CD4-positive, alpha-beta T cell treated with Interleukin-21 for 1 hour (primary cell): ENCODE results near the gene GLRA3.
A peak's percentile ranks its signal among the peaks of the same experiment; 100 is the strongest.
"Not testable (repeated sequence)": the region's sequence is repeated elsewhere in the genome, so short reads cannot be mapped to it uniquely, and the experiment has no call there.

Source experiments
- DNase-seq: peaks from one replicate; pipeline ENCODE4 v3.0.0-alpha.2; 2020

The GLRA3 gene

DNA sequence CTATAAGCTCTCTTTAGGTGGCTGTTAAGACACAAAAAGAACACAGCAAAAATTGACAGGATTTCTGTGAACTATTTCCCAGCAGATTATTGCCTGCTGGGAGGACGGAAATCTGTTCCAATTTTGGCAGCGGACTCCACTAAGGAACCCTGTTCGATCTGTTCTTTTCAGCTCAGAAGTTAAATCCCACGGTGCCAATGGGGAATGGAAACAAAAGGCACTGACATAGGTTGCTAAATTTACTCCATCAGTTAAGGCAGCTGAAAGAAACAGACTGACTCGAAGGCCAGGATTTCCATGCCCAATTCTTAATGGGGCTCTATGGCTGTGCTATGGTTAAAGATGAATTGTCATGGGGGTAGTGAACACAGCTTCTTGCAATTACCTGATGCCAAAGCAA, 180.2 kb downstream of the GLRA3 start:
- DNase-seq: no peak

DNA sequence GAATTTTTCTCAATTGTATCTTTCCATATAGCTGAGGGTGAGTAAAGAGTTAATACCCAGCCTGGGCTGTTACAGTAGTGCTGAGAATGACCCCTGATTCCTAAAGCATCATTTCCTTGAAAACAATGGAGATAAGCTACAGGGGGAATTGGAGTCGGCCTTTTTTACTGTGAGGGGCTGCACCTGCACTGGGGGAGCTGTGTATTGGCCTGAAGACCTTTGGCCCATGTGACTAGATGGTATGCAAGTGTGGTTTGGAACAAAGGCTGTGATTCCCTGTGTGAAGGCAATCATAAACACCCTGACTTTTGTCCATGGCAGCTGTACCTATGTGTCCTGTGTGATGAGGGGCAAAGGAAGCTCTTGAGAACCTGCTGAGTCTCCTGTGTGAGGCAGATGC, 182.7 kb downstream of the GLRA3 start:
- no peak for DNase-seq

DNA sequence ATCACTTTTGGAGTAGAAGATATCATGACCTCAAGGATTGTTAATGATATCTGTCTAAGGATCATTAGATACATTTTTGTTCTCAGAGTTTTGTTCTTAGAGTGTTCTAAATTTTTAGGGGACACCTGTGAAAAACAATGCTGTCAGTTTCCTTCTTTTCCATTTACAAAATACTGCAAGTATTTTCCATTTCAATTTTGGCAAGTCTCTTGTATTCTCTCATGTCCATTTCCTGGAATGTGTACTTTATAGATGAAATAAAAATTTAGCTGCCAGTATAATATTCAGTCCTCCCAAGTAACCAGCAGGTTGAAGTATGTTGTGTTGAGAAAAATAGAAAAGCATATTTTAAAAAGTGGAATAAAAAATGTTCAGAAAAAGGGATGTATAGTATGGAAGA, 188.9 kb downstream of the GLRA3 start:
- DNase-seq: no peak

DNA sequence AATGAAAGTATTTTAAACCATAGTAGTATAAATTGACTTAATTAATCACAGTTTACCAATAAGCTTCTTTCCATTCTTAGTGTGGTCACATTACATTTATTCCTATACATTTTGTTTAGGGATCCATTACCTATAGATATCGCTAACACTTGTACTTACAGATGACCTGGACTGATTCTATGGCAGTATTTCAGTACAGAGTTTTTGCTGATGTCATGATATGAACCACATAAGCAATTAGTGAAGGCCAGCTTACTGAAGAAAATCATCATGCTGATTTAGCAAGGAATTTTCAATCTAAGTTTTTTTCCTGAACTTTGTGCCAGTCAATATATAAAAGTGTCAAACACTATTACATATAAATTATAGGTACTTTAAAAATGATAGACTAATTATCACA, 193.3 kb downstream of the GLRA3 start:
- DNase-seq: no peak

DNA sequence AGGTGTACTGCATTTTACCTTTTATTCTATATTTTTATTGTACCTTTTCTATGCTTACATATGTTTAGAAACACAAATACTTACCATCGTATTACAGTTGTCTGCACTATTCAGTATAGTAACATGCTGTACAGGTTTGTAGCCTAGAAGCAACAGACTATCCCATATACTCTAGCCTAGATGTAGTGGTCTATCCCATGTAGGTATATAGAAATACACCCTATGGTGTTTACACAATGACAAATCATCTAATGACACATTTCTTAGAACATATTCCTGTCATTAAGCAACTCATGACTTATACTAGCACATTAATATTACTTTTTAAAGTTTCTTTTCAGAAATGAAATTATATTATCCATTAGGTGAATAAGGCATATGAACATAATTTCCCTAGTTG, 195.6 kb downstream of the GLRA3 start:
- no peak for DNase-seq

DNA sequence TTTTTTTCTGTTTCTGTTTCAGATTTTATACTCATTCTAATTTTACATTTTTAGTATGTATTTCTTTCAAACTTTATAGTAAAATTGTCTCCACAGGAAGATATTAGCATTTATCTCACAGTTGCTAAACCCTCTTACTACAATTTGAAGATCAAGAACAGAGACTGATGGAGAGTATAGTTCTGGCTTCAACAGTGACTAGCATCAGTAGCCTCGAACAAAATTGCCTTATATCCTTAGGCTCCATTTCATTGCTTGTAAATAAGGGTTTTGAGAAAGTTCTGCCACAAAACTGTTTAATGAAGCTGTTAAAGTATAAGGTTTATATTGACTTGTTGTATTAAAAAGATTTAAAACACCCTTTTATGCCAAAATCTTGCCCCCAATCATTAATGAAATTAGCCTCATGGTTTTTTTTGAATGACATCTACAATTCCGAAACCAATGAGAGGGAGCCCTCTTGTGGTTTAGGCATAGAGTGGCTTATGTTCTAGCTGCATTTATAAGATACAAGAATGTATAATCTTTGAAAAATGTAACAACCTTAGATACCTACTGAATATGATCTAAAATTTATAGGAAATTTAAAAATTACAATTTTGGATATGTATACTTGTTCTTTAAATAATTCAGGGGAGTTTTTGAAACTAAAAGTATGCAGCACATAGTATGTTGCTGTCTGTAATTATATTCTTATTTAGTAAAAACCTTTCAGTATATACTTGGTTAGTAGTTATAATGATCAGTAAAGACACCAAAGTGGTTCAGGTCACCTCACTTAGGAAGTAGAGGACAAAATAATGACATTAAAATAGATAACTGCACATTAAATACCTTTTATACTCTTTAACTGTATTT, 196.9 kb downstream of the GLRA3 start:
- DNase-seq: peak; percentile 36

DNA sequence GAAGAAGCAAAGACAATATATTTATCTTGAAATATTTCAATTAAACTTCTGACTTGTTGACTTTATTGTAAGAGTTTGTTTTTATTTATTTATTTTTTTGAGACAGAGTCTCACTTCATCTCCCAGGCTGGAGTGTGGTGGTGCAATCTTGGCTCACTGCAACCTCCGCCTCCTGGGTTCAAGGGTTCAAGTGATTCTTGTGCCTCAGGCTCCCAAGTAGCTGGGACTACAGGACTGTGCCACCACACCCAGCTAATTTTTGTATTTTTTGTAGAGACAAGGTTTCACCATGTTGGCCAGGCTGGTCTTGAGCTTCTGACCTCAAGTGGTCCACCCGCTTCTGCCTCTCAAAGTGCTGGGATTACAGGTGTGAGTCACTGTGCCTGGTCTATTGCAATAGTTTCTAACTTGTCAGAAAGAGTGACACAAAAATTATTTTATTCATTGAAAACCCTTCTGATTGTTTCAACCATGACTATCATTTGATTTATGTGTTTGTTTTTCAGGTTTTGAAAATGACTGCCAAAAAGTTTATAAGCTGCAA, 199.1 kb downstream of the GLRA3 start:
- not testable (repeated sequence) for DNase-seq

DNA sequence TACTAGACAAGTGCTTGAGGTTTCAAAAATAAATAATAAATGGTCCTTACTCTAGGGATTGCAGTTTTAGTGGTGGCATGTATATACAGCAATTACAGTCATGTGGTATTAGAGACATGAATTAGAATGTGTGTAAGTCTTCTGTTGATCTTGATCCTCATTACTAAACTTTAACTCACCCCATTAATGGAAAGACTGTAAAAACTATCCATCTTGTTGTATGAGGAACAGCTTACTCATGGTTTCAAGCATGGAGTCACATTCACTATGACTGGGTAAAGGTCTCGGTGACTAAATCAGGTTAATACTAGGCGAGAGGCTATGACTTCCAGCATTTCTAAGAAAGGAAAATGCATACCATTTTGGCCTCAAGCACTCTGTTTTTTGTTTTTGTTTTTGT, 199.8 kb downstream of the GLRA3 start:
- DNase-seq: no peak

DNA sequence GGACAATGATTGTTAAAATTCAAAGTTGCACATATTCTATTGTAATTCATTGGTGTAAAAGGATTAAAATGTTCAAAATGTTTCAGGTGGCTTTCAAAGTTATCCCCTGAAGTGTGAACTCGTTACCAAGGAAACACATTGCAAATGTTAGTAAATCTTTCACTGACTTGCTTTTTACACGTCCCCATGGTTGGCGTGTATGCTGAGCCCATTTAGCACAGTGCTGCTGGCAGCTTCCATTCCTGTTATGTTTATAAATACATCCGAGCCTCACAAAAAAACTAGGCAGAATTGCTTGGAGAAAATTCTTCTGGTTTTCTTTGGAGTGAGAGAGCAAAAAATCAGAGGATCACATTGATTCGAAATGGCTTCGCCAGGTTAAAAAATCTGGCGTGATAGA, 200.9 kb downstream of the GLRA3 start:
- no peak for DNase-seq

DNA sequence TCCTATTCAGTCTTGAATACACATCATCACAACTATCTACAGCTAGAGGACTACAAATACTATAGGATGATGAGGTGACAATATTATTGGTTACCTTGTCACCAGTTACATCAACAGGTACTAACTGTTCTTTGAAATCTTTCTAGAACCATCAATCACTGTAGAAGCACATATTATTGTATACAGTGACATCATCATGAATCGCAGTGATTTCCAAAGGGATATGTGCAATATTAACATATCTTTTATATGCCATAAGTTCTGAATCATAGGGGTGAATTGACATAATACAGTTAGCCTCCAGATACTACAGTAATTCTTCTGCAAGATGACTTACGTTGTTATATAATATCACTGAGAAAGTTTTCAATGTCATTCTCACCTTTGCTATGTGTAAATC, 201.6 kb downstream of the GLRA3 start:
- DNase-seq: no peak

DNA sequence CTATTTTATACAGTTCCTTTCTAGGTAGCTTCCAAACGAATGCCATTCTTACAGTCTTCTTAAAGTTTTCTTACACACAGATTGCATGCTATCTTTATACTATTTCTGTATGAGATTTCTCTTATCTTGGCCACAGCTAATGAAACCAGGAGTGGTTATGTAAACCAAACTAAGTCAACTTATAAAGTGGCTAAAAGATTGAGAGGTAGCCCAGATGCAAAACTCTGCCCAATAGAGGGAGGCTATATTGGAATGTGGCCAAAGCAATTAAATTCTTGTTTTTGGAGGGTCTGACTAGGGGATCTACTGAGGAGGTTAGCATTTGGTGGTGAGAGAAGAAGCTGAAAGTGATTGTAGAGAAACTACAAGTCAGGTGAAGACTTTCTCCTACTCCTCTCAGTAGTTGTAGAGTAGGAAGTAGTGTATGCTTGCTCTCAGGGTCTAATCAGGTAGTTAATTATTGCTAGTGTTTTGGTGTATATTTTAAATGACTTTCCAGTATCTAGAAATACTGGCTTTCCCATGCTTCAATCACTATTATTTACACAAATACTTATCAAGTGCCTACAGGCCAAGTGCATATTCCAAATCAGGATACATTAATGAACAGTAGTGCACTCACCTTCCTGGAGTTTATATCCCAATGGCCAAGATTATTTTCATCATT, 202.6 kb downstream of the GLRA3 start:
- DNase-seq: no peak

DNA sequence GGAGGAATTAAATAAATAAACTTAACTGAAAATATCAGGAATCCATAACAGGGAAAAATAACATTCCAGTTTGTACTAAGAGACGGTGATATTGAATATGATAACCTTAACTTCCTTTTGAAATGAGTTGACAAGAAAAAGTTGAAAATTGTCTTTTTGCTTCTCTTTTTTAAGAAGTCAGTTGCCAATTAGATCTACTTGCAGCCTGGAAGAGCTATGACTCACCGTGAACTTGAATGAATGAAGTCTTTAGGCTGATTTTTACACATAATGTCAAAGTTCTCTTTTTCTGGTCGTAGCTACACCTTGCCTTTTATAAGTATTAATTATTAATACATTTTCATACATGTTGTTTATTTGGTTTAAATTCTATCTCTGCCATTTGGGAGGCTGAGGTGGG, 212.4 kb downstream of the GLRA3 start:
- no peak for DNase-seq

DNA sequence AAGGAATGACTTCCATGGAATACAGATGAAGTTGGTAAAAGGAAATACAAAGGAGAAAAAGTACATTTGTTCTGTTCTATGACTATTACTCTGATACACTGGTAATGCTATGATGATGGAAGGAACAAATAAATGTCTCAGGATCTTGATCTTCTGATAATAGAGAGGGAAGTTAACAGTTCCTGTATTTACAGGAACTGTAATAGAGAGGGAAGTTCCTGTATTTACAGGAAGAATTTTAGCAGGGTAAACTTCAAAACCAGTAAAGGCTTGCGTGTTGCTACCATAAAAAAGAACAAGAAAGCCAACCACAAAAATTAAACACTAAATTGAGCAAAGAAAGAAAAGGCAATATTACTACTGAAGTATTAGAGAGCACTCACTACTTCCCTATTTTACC, 215.1 kb downstream of the GLRA3 start:
- no peak for DNase-seq

DNA sequence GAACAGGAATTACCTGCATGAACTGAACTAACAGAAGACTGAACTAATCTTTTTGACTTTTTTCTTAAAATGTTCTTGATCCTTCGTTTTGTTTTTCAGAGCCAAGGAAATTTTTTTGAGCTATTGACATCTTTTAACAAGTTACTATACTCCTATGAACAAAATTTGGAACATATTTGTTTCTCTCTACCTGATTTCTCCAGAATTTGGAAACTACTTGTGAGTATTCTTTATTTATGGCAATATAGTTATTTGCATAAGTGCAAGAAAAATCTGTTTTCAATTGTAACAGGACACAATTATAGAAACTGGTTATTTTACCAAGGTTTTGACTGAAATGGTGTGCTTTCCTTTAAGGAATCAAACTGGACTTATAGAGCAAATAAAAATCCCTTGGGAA, 217.3 kb downstream of the GLRA3 start:
- DNase-seq: no peak

DNA sequence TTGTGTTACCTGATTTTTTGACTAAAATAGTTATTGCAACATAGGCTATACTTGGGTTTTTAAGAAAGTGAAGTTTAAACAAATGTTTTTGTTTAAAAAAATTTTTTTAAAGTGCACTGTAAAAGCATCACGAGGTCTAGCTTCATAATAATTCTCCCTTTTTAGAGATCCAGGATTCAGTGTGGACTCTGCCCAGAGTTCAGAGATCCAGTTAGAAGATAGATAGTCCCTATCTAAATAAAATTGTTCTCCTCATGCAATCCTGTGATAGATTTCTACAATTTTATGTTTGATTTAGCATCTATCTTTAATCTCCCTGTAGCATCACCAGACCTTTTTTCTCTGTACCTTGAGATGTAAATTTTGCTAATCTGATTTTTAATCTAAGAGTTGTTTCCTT, 221.3 kb downstream of the GLRA3 start:
- no peak for DNase-seq

DNA sequence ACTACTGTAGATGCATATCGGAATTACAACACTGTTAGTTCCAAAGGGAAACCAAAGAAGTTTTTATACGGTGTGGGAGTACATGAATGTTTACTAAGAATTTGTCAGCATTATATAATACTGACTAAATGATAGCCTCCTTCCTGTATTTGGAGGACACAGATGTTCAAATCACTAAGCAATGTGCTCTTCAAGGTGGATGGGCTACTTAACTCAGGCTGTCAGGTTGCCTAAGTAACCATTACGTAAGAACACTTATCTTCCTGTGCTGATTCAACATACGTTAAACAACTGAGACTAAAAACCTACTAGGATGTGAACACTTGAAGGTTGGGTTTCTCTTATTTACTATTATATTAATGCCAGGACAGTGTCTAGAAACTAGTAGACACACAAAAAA, 224.8 kb downstream of the GLRA3 start:
- peak; percentile 10 for DNase-seq

DNA sequence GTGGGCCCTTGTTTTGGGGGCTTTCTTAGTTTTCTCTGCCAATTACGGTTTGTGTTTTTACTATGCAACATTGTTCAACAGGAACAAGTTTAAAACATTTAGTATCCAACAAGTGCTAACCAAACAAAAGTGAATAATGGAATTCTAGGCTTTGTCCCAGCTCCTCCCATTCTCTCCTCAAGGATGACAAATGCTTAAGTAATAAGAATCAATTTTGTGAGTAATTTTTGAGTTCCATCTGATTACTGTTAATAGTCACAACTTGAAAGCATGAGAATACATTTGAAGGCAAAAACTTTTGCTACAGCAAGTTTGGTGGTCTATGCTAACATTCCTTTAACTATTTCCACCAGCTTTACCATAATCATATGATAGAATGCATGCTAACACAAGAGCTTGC, 228.7 kb downstream of the GLRA3 start:
- DNase-seq: no peak

DNA sequence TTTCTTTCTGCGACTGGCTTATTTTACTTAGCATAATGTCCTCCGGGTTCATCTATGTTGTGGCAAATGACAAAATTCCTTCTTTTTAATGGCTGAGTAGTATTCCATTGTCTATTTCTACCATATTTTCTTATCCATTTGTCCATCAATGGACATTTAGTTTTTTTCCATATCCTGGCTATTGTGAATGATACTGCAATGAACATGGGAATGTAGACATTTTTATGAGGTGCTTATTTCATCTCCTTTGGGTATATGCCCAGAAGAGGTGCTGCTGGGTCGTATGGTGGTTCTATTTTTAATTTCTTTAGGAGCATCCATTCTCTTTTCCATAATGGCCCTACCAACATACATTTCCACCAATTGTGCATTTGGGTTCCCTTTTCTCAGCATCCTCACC, 230.2 kb downstream of the GLRA3 start:
- DNase-seq: no peak

DNA sequence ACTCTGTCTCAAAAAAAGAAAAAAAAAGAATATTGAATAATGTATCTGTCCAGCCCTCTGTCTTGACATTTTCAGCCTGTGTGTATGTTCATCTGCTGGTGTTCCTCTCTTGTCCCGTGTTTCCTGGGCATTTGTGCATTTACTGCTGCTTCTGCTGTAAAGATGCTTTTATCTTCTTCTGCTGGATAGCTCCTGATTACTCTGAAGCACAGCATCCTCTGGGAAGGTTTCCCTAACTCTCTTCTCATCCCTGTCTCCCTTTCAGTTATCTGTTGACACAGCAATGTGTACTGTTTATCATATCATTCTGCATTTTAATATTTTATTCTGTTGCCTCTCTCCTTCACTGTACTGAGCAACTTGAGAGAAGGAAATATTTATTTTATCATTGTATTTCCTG, 232.5 kb downstream of the GLRA3 start:
- DNase-seq: no peak

DNA sequence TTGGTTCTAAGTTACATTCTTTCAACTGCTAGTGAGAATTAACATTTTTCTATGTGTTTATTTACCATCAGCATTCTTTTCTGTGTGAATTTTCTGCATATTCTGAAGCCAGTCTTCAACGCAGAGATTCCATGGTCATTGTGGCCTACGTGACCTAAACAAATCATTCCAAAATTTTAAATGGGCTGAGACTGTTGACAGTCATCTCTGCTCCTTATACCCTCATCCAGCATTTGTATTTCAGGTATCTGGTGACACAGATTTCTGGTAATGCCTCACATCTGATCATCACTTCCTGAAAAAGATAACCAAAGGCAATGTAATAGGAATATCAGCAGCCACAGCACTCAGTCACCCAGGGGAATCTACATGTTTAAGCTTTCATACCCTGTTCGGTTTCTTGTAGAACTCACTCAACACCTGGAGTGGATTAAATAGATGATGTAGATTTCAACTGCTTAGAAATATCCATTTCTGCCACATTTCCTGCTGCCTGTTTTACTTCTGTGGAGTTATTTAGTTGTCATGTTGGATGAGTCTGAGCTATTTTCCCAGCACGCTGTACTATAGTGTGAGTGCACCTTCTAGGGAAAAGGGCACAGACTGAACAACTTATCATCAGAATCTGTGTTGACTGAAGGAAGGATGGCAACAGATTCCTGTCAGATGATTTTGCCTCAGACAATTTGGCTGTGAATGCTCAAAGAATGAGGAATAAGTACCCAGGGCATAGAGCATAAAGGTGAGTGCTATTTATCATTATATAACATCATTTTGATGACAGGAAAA, 233.7 kb downstream of the GLRA3 start:
- no peak for DNase-seq

DNA sequence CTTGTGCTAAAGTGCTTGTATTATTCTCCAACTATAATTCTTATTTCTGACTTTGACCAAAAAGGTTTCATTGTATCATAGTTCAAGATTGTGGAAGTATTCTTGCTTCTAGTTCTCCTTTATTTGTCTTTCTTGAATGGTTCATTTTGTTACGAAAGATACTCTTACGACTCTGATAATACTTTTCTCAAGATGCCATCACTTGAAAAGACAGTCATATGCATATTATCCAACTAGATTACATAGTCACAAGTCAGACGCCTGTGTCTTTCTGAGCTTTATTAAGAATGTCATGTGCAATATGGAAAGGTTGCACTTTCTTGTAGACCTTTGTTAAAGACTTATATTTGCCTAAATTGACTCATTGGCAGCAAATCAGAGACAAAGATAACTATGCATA, 235.3 kb downstream of the GLRA3 start:
- no peak for DNase-seq

DNA sequence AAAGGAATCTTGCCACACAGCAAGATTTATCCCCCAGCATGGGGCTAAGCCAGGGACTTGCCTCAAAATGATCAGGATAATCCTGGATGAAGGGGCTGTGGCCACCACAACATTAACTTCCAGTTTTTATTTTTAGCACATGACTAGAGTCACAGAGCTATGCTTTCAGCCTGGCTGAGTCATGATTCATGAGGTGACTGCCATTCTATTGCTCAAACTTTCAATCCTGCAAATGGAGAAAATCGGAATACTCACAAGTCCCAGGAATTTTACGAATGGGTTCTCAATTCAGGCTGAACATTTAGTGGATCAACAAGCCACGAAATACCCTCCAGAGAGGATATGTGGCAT, 236.1 kb downstream of the GLRA3 start:
- no peak for DNase-seq

DNA sequence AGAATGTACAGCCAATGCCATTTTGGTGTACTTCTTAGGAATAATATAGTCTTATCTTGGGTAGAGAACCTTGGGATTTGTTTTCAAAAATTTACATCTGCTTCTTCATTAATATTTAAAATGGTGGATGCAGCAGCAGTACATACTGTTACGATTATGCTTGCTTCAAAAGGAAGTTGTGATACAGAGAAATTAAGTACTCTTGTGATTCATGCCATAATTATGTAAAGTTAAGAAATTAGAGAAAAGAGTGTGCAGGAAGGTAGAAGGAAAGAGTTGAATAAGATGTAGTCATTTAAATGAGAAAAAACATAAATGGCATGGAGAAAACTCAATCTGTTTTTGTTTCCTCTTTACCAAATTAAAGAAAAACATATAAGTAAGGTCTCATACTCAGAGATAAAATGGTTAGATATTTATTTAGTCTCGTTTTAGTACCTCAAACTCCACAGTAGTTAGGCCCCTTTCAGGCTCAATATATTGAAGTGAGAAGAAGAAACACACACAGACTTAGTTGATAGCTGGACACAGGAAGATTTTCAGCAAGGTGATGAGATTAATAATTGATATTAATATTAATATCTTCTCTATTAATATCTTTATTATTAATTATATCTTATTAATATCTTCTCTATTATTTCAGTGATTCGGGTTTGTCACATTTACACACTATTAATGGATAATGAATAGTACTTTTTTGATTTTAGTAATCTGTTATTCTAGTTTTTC, 236.6 kb downstream of the GLRA3 start:
- no peak for DNase-seq
